Measurements from ENCODE around the gene SNX11.
A peak's percentile ranks its signal among the peaks of the same experiment; 100 is the strongest.
"Not testable (repeated sequence)": the region's sequence is repeated elsewhere in the genome, so short reads cannot be mapped to it uniquely, and the experiment has no call there.

Gene SNX11

GRCh38 chr17:48066192-48066591 is 41.4 kb upstream of the SNX11 start:
- no peak for TF ChIP-seq CTCF (IDR thresholded peaks at IDR 0.05; ENCODE audit: insufficient read depth, low read depth, low read length, missing control alignments)
- H3K4me3 ChIP-seq (ENCODE audit: low read depth, low read length): no peak overlapping the region
- no peak for DNase-seq (ENCODE audit: low read depth)

- no peak for TF ChIP-seq CTCF (IDR thresholded peaks at IDR 0.05; ENCODE audit: insufficient read depth, low read depth, low read length, missing control alignments)
- no peak overlapping the region for H3K4me3 ChIP-seq (ENCODE audit: low read depth, low read length)
- no peak for DNase-seq (ENCODE audit: low read depth)
Measured at GRCh38 chr17:48066656-48067055, 40.9 kb upstream of the SNX11 start.

- no peak for DNase-seq (ENCODE audit: low read depth)
- H3K4me3 ChIP-seq (ENCODE audit: low read depth, low read length): no peak overlapping the region
- no peak for TF ChIP-seq CTCF (IDR thresholded peaks at IDR 0.05; ENCODE audit: insufficient read depth, low read depth, low read length, missing control alignments)
Measured at GRCh38 chr17:48067245-48067644, 40.3 kb upstream of the SNX11 start.

- not testable (repeated sequence) for H3K4me3 ChIP-seq (ENCODE audit: low read depth, low read length); DNase-seq (ENCODE audit: low read depth)
Measured at GRCh38 chr17:48067808-48068207, 39.8 kb upstream of the SNX11 start.

- H3K4me3 ChIP-seq (ENCODE audit: low read depth, low read length): no peak overlapping the region
- DNase-seq (ENCODE audit: low read depth): peak; percentile 41
- TF ChIP-seq CTCF (IDR thresholded peaks at IDR 0.05; ENCODE audit: insufficient read depth, low read depth, low read length, missing control alignments): peak; percentile 42
Measured at GRCh38 chr17:48068491-48068961, 39.0 kb upstream of the SNX11 start.

- DNase-seq (ENCODE audit: low read depth): no peak
- H3K4me3 ChIP-seq (ENCODE audit: low read depth, low read length): no peak overlapping the region
- no peak for TF ChIP-seq CTCF (IDR thresholded peaks at IDR 0.05; ENCODE audit: insufficient read depth, low read depth, low read length, missing control alignments)
Measured at GRCh38 chr17:48070195-48070594, 37.4 kb upstream of the SNX11 start.

GRCh38 chr17:48071654-48072053 is 35.9 kb upstream of the SNX11 start:
- H3K4me3 ChIP-seq (ENCODE audit: low read depth, low read length): no peak overlapping the region
- TF ChIP-seq CTCF (IDR thresholded peaks at IDR 0.05; ENCODE audit: insufficient read depth, low read depth, low read length, missing control alignments): no peak
- DNase-seq (ENCODE audit: low read depth): no peak

GRCh38 chr17:48072811-48073210 is 34.8 kb upstream of the SNX11 start:
- DNase-seq (ENCODE audit: low read depth); H3K4me3 ChIP-seq (ENCODE audit: low read depth, low read length): not testable (repeated sequence)

GRCh38 chr17:48073566-48074094 is 33.9 kb upstream of the SNX11 start:
- not testable (repeated sequence) for DNase-seq (ENCODE audit: low read depth); H3K4me3 ChIP-seq (ENCODE audit: low read depth, low read length)

Measured in GM12865 (cell line).